HG02623 (cell line): ENCODE results near the gene ZNF528.

Source experiments
- ATAC-seq: cut with Tn5 transposase; IDR thresholded peaks from one replicate; pipeline ENCODE4 v1.9.1; 2021; ENCODE audit warnings: moderate library complexity; ENCODE audit not compliant: unreplicated experiment

ZNF528 gene

DNA sequence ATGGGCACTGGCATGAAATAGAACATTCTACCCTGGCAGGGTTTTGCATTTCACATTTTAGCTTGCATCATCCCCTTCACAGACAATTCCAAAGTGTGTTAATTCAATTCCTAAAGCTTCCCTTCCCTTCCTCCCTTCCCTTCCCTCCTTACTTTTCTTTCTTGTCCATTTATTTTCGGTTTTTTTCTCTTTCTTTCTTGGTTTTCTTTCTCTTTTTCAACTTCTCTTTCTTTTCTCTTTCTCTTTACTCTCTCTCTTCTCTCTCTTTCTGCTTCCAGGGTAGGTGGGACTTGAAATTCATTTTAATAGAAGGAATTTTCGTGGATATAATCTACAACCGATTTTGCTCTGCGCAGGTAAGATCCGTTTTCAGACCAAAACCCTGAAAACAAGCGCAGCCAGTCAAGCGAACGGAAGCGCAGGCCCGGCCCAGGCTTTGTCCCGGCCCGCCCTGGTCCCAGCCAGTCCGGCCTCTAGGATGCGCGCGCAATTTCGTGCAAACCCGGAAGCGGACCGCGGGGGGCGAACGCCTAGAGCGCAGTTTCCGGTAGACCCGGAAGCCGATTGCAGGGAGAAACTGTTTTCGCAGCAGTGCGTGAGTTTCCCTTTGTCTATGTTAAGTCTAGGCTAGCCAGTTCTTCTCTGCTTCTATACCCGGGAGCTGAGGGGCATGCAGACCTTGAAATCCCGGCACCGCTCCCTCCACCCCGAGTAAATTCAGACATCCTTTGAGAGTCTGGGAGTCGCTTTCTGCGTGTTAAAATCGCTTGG lies at the start of gene ZNF528:
Gene ZNF528, plus strand, starts transcription at position 540 of the 771 bp plus-strand sequence. CDS start 4,165 bp downstream, outside the sequence.
- peak; percentile 66 for ATAC-seq

DNA sequence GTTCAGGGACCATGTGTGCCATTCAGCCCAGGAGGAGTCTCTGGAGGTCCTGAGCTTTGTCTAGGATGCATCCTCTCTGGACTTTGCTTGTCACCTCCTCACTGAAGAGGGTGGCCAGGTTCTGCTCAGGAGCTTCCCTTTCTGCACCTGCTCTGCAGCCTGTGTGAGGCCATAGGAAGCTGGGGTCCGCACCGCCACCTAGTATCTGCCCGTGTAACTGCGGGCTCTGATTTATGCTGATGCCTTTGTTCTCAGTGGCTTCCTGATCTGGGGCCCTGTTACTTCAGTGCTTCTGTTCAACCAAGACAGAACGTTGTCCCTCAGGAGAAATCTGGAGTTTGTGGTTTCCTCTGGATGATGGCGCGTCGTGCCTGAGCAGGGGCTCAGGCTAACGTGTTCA lies 46.1 kb upstream of the ZNF528 start:
- no peak for ATAC-seq

GRCh38 chr19:52366414-52366824 lies 31.2 kb upstream of the ZNF528 start:
- no peak for ATAC-seq

GRCh38 chr19:52369559-52370340 lies 27.9 kb upstream of the ZNF528 start, which contains the start of gene ZNF880:
Gene ZNF880 (plus strand): TSS chr19:52369923. CDS start chr19:52369966, 43 bp downstream.
- ATAC-seq = no peak

DNA sequence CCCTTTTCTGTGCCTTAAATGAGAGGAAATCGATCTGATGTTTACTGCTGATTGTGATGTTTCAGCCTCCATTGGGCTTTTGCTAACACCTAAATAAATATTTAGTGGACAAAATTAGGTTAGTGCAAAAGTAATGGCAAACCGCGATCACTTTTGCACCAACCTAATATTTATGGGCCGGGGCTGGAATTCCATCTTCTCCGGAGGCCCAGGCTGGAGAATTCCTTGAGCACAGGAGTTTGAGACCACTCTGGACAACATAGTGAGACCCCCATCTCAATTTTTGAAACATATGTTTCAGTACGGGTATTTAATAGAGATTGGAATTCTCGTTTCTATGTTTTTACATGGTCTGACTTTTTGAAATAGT lies 27.3 kb upstream of the ZNF528 start:
- no peak for ATAC-seq

GRCh38 chr19:52391135-52391534 lies 6.5 kb upstream of the ZNF528 start:
- no peak for ATAC-seq

DNA sequence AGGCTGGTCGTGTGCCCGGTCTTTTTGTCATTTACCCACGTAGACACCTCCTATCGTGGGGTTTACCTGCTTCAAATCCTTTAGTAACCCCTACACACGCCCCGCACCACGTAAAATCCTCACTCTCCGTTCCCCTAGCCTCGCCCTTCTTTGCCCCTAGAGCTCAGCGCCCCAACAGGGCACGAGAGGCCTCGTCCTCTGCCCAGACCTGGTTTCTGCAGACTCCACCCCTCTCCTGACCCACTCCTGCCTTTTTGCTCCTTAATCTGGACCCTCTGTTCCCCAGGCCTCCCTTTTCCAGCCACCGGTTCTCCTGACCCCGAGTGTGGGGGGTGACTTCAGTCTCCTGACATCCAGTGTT lies 412 bp downstream of the ZNF528 start:
- no peak for ATAC-seq

- no peak for ATAC-seq
Measured at GRCh38 chr19:52410276-52410675, 12.6 kb downstream of the ZNF528 start.

GRCh38 chr19:52415711-52416110 lies 18.1 kb downstream of the ZNF528 start:
- no peak for ATAC-seq

GRCh38 chr19:52428937-52429336 lies 31.3 kb downstream of the ZNF528 start, which contains the start of gene ZNF534:
Gene ZNF534 (plus strand): TSS chr19:52429148. CDS start chr19:52431475, 2,327 bp downstream.
- no peak for ATAC-seq

DNA sequence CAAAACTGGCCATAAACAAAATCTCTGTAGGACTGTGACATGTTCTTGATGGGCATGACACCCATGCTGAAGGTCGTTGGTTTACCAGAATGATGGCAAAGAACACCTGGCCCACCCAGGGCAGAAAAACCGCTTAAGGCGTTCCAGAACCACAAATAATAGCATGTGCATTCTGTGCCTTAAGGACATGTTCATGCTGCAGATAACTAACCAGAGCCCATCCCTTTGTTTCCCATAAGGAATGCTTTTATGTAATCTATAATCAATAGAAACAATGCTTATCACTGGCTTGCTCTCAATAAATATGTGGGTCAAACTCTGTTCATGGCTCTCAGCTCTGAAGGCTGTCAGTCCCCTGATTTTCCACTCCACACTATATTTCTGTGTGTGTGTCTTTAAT lies 44.5 kb downstream of the ZNF528 start:
- ATAC-seq = no peak

GRCh38 chr19:52444506-52444905 lies 46.9 kb downstream of the ZNF528 start:
- ATAC-seq = no peak

DNA sequence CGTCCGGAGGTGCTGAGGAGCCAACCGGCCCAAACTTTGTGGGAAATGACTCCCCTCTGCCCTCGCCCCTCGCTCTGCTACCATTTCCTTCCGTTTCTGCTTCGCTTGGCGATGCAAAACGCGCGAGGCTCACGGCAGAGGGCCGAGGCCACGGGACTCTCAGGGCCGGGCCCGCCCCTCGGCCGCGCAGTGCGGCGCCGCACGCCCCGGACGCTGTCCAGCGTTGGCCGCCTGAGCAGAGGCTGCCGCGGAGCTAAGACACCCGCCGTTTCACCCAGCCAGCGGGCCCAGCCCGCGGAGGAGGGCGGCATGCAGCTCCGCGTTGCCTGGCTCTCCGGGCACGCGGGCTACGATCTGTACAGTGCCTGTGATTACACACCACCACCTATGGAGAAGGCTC lies 53.6 kb downstream of the ZNF528 start:
- no peak for ATAC-seq

- no peak for ATAC-seq
Measured at GRCh38 chr19:52453324-52454094, 55.9 kb downstream of the ZNF528 start, which contains the start of gene ZNF578. Gene ZNF578 (plus strand): TSS chr19:52453553. CDS start chr19:52501846, 48,293 bp downstream.

GRCh38 chr19:52464798-52465470 lies 67.3 kb downstream of the ZNF528 start:
- ATAC-seq = no peak
